HepG2 (cell line): ENCODE measurements around the gene APLP1. TPM values are rescaled to one million over a fixed set of nuclear protein-coding genes. Genes with fewer than 3 reads are reported as not detected.

ENCODE experiments used
- ATAC-seq: fragments of 200-7000 bp; cut with Tn5 transposase; 3 replicates; pipeline ENCODE4 v1.9.1; 2020; ENCODE audit warnings: mild to moderate bottlenecking, moderate library complexity
- BruUV-seq: library from RNA; stranded (reverse); fragments of 400-500 nt; replicated peaks from 2 replicates; lab custom pipeline; 2021; lab: Mats Ljungman, UMichigan
- CTCF ChIA-PET: fragments of 300-600 bp; formaldehyde crosslinking; extraction: SDS; loops from one replicate; lab custom pipeline; 2021; ENCODE audit warnings: low total read pairs, inconsistent platforms, low intra/inter-chr PET ratio; lab: Yijun Ruan, JAX
- POLR2A ChIA-PET: fragments of 350-600 bp; sonication (Branson Sonifier 250); formaldehyde crosslinking; loops from one replicate; lab custom pipeline; 2020; ENCODE audit warnings: antibody characterized with exemption, inconsistent platforms; lab: Yijun Ruan, JAX
- DNase-seq: peaks from one replicate; pipeline ENCODE4 v3.0.0-alpha.2; 2015; ENCODE audit warnings: low spot score
- FAIRE-seq: peaks from 3 replicates; lab custom pipeline; 2011; peaks lifted over from hg19 to GRCh38; lab: Jason Lieb, UNC
- H2AFZ ChIP-seq: one replicate; pipeline ENCODE4 v1.6.1; 2011; ENCODE audit warnings: low read length, inconsistent platforms
- H3K27ac ChIP-seq: fragments of 300-600 bp; 3 replicates; pipeline ENCODE4 v1.8.0; 2011; ENCODE audit warnings: mixed run types, mild to moderate bottlenecking, mixed read lengths, low read length, inconsistent platforms; ENCODE audit not compliant: insufficient read depth; ENCODE audit errors: extremely low read length
- H3K27me3 ChIP-seq, 2 experiments: fragments of 200-600 bp in 1 of 2; 2 replicates in 1 of 2; 3 replicates in 1 of 2; pipeline versions ENCODE4 v1.6.0 to v1.8.0; 2011; ENCODE audit warnings: low read length in 2 of 2, mild to moderate bottlenecking in 2 of 2, moderate library complexity in 2 of 2, inconsistent platforms in 1 of 2; ENCODE audit not compliant: insufficient read depth in 2 of 2, control insufficient read depth in 1 of 2
- H3K36me3 ChIP-seq, 2 experiments: fragments of 200-600 bp in 1 of 2; replicated peaks in 1 of 2; 2 replicates in 1 of 2; 3 replicates in 1 of 2; pipeline versions ENCODE4 v1.5.1 to v1.8.0; 2011; ENCODE audit warnings: low read length in 2 of 2, inconsistent platforms in 1 of 2; ENCODE audit not compliant: insufficient read depth in 2 of 2, control insufficient read depth in 1 of 2
- H3K4me1 ChIP-seq: 2 replicates; pipeline ENCODE4 v1.5.1; 2012; ENCODE audit warnings: low read length, inconsistent platforms; ENCODE audit not compliant: insufficient read depth
- H3K4me2 ChIP-seq: 2 replicates; pipeline ENCODE4 v1.6.0; 2011; ENCODE audit warnings: low read depth, low read length, inconsistent platforms
- H3K4me3 ChIP-seq, 3 experiments: fragments of 200-600 bp in 1 of 3; sonication (generic), shearing (Covaris generic) in 1 of 3; replicated peaks in 1 of 3; 2 replicates each; pipeline ENCODE4 v1.5.1; 2011 to 2016; ENCODE audit warnings: low read length in 3 of 3, inconsistent platforms in 2 of 3, low read depth in 2 of 3, mild to moderate bottlenecking in 2 of 3, control low read depth in 1 of 3, mixed read lengths in 1 of 3; ENCODE audit not compliant: insufficient read depth in 1 of 3
- H3K79me2 ChIP-seq: one replicate; pipeline ENCODE4 v1.6.1; 2011; ENCODE audit warnings: low read length, inconsistent platforms; ENCODE audit not compliant: insufficient read depth
- H3K9ac ChIP-seq: 2 replicates; pipeline ENCODE4 v1.6.0; 2011; ENCODE audit warnings: mild to moderate bottlenecking, low read depth, low read length, inconsistent platforms; ENCODE audit not compliant: insufficient read depth
- H3K9me3 ChIP-seq: 2 replicates; pipeline ENCODE4 v1.5.1; 2012; ENCODE audit warnings: mild to moderate bottlenecking, low read length
- H4K20me1 ChIP-seq: 2 replicates; pipeline ENCODE4 v1.6.0; 2011; ENCODE audit warnings: inconsistent platforms, mild to moderate bottlenecking, low read length, moderate library complexity; ENCODE audit not compliant: insufficient read depth
- ATF4 ChIP-seq, 2 experiments: fragments of 450-650 bp in 1 of 2; sonication (generic) in 1 of 2; formaldehyde crosslinking; IDR thresholded peaks; 2 replicates each; pipeline versions ENCODE4 v1.5.0 to v1.8.0; 2020 to 2022; ENCODE audit warnings: mild to moderate bottlenecking in 1 of 2, missing genetic modification reagents in 1 of 2
- HCFC1 ChIP-seq: fragments of 150-350 bp; IDR thresholded peaks from 2 replicates; pipeline ENCODE4 v1.6.1; 2014; ENCODE audit warnings: low read depth, low read length
- ISL2 ChIP-seq: sonication (generic); formaldehyde crosslinking; IDR thresholded peaks from 2 replicates; pipeline ENCODE4 v1.5.0; 2020; ENCODE audit warnings: missing genetic modification reagents
- MYPOP ChIP-seq: sonication (generic); formaldehyde crosslinking; IDR thresholded peaks from 2 replicates; pipeline ENCODE4 v1.8.1; 2023; ENCODE audit warnings: mild to moderate bottlenecking, moderate library complexity, missing genetic modification reagents
- NR0B2 ChIP-seq: sonication (generic); formaldehyde crosslinking; IDR thresholded peaks from 2 replicates; pipeline ENCODE4 v1.4.0; 2020; ENCODE audit warnings: mild to moderate bottlenecking, missing genetic modification reagents
- NR2F6 ChIP-seq, 2 experiments: IDR thresholded peaks; 2 replicates each; pipeline ENCODE4 v1.6.1; 2016; ENCODE audit warnings: antibody characterized with exemption in 1 of 2, mild to moderate bottlenecking in 1 of 2
- PBX3 ChIP-seq: sonication (generic); formaldehyde crosslinking; IDR thresholded peaks from 2 replicates; pipeline ENCODE4 v1.8.1; 2023; ENCODE audit warnings: missing genetic modification reagents, inconsistent platforms, borderline replicate concordance
- RXRA ChIP-seq: sonication (generic); formaldehyde crosslinking; IDR thresholded peaks from 2 replicates; pipeline ENCODE4 v1.5.1; 2020; ENCODE audit warnings: missing genetic modification reagents
- SRY ChIP-seq: sonication (generic); formaldehyde crosslinking; IDR thresholded peaks from 2 replicates; pipeline ENCODE4 v1.8.0; 2022; ENCODE audit warnings: mild to moderate bottlenecking, missing genetic modification reagents
- YEATS2 ChIP-seq: sonication (generic); formaldehyde crosslinking; IDR thresholded peaks from 2 replicates; pipeline ENCODE4 v1.4.0; 2020; ENCODE audit warnings: missing genetic modification reagents, borderline replicate concordance
- ZFY ChIP-seq: sonication (generic); formaldehyde crosslinking; IDR thresholded peaks from 2 replicates; pipeline ENCODE4 v1.4.0; 2020; ENCODE audit warnings: missing genetic modification reagents
- ZNF746 ChIP-seq: sonication (generic); formaldehyde crosslinking; IDR thresholded peaks from 2 replicates; pipeline ENCODE4 v1.8.0; 2022; ENCODE audit warnings: mild to moderate bottlenecking, missing genetic modification reagents
- WGBS: methylation state at CpG from one replicate; pipeline ENCODE4 v1.1.6; 2017; ENCODE audit warnings: low lambda C conversion rate; 5-methylcytosine and 5-hydroxymethylcytosine counted together
- in situ Hi-C: cut with HindIII; loops from 2 replicates; pipeline ENCODE4 v1.10.0; 2017; ENCODE audit warnings: low pct_unique_long_range_greater_than_20kb; ENCODE audit not compliant: extremely low pct_ligation_motif_present
- intact Hi-C: fragments of 100-400 bp; cut with micrococcal nuclease; formaldehyde crosslinking; loops from one replicate; pipeline ENCODE4 v1.10.0; 2022; ENCODE audit not compliant: unreplicated experiment
- polyA plus RNA-seq, 8 experiments: library from polyadenylated mRNA; depleted of rRNA in 3 of 8; stranded (reverse) in 7 of 8; unstranded in 1 of 8; fragments of >200 nt; fragmentation: Illumina TruSeq in 4 of 8; extraction: Trizol in 4 of 8; gene quantifications; 2 replicates each; pipeline versions ENCODE4 v1.2.1 to v1.2.3, GENCODE V29; 2011 to 2016; ENCODE audit warnings: low read depth in 4 of 8, missing spikeins in 1 of 8, mixed read lengths in 1 of 8; ENCODE audit not compliant: insufficient read depth in 1 of 8
- total RNA-seq, 5 experiments: library from RNA; depleted of rRNA; stranded (reverse); fragments of >200 nt; fragmentation: Illumina TruSeq; extraction: Trizol; gene quantifications; 2 replicates each; pipeline ENCODE4 v1.2.3, GENCODE V29; 2016; ENCODE audit warnings: low read depth in 1 of 5

The APLP1 gene
- total and polyA plus RNA-seq, 2 of the 13 experiments (the other 11 are each of a cell fraction or from before 2014, with no cell fraction given) = 2.0 to 2.9 TPM

GRCh38 chr19:35845215-35846037 lies 22.9 kb upstream of the APLP1 start (continued):
- TF ChIP-seq NR0B2 = no peak
- TF ChIP-seq ISL2 (CRISPR knock-in tag) = no peak
- TF ChIP-seq PBX3 (CRISPR knock-in tag) = no peak
- no peak for TF ChIP-seq ZFY (CRISPR knock-in tag)

- ChIA-PET POLR2A (interaction anchor here (0.7 to 1.3 kb wide), 2 partner anchors 15 to 551 kb away, joined by 3 read pairs; no protein-coding TSS in a partner anchor), CTCF (no interaction called here)
- no peak overlapping the region for H2AFZ ChIP-seq
- no peaks in the 10 kb centered on the region for H3K79me2 ChIP-seq
- intact Hi-C loops (no loop called here), in situ Hi-C loops (no loop called here)
- H3K4me3 ChIP-seq = peak overlapping the region; percentile 33 to 73 (median 49); a peak in 3 of 6 replicates
- H3K36me3 ChIP-seq = no peaks in the 10 kb centered on the region
- no TSS peak for BruUV-seq
- ATAC-seq (peak; percentile 7; the same call in 1 of the 3 replicates), FAIRE-seq (no peak), DNase-seq (no peak)
- H3K4me2 ChIP-seq = peak overlapping the region; percentile 85
- no peak overlapping the region for H3K9ac ChIP-seq
- H3K9me3 ChIP-seq = no peaks in the 10 kb centered on the region
- 14% methylated on average over 4 of the region's 26 CpGs for WGBS
- H3K27ac ChIP-seq = no peak overlapping the region
- no peaks in the 10 kb centered on the region for H4K20me1 ChIP-seq
- peaks cover 0 to 48% of the 10 kb centered on the region in 2 experiments for H3K27me3 ChIP-seq
- peaks cover 27% of the 10 kb centered on the region for H3K4me1 ChIP-seq
- TF ChIP-seq YEATS2 = no peak
- TF ChIP-seq SRY (CRISPR knock-in tag) = peak; percentile 49; the same call in 1 of the 2 replicates
- no peak for TF ChIP-seq NR2F6 (IDR thresholded peaks at IDR 0.05)
- 0 out of 2 replicates have a peak, but pooled peaks have one; percentile 15 for TF ChIP-seq NR2F6 (CRISPR knock-in tag; IDR thresholded peaks at IDR 0.05)
- TF ChIP-seq ZNF746 (CRISPR knock-in tag) = 0 out of 2 replicates have a peak, but pooled peaks have one; percentile 39
- TF ChIP-seq HCFC1 = no peak
- TF ChIP-seq ATF4 (CRISPR knock-in tag; IDR thresholded peaks at IDR 0.05) = 0 out of 4 replicates have a peak, but pooled peaks of 1 of the 2 experiments have one; percentile 1
- peak; percentile 12; the same call in 1 of the 2 replicates for TF ChIP-seq RXRA (CRISPR knock-in tag)
- TF ChIP-seq MYPOP = no peak
Measured at GRCh38 chr19:35846038-35846668, 22.2 kb upstream of the APLP1 start.
